Astrocyte of the cerebellum (primary cell): ENCODE results near the gene PNMA8A.

ENCODE experiments used
- DNase-seq: peaks from one replicate; pipeline ENCODE4 v3.0.0-alpha.2; 2011; ENCODE audit warnings: low read depth
- H3K4me3 ChIP-seq: 2 replicates; pipeline ENCODE4 v1.5.1; 2011; ENCODE audit warnings: mild to moderate bottlenecking, low read depth, low read length, moderate library complexity
- in situ Hi-C: cut with HindIII; loops from 2 replicates; pipeline ENCODE4 v1.10.0; 2017; ENCODE audit warnings: low sequenced_read_pairs
- TF ChIP-seq, protein P1 (sequence below): IDR thresholded peaks from 2 replicates; pipeline ENCODE4 v1.5.1; 2012; ENCODE audit warnings: low read length, low read depth, moderate library complexity, mild to moderate bottlenecking; ENCODE audit errors: missing control alignments

Gene PNMA8A, protein sequence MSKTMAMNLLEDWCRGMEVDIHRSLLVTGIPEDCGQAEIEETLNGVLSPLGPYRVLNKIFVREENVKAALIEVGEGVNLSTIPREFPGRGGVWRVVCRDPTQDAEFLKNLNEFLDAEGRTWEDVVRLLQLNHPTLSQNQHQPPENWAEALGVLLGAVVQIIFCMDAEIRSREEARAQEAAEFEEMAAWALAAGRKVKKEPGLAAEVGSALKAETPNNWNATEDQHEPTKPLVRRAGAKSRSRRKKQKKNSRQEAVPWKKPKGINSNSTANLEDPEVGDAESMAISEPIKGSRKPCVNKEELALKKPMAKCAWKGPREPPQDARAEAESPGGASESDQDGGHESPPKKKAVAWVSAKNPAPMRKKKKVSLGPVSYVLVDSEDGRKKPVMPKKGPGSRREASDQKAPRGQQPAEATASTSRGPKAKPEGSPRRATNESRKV

DNA sequence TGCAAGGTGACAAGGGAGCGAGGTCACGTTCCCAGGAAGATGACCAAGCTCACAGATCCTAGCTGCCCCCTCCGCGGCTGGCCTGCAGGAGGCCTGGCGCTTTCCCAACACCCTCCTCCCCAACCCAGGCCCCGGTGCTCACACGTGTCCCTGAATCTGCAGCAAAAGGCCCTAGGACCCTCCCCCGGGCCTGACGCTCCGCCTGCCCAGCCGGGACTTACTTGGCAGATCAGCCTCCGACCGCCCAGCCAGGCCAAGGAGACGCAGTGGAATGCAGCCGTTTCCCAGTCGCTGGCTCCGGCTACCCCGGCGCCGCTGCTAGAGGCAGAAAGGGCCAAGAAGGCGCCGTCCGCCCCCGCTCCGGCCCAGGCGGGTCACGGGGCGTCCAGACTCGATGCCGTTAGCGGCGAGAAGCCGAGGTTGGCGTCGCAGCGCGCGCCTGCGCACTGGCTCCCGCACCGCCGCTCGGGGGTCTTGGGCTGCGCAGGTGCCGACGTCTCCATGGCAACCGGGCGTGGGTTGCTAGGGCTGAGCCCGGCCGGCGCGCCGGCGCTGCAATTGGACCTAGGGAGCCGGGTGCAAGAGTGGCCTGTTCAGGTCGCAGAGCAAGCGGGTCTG, at the start of gene PNMA8A:
Gene PNMA8A (minus strand): TSS at position 448 of the 618 bp plus-strand sequence. CDS start 528 bp downstream, outside the sequence.
- TF ChIP-seq, protein P1, sequence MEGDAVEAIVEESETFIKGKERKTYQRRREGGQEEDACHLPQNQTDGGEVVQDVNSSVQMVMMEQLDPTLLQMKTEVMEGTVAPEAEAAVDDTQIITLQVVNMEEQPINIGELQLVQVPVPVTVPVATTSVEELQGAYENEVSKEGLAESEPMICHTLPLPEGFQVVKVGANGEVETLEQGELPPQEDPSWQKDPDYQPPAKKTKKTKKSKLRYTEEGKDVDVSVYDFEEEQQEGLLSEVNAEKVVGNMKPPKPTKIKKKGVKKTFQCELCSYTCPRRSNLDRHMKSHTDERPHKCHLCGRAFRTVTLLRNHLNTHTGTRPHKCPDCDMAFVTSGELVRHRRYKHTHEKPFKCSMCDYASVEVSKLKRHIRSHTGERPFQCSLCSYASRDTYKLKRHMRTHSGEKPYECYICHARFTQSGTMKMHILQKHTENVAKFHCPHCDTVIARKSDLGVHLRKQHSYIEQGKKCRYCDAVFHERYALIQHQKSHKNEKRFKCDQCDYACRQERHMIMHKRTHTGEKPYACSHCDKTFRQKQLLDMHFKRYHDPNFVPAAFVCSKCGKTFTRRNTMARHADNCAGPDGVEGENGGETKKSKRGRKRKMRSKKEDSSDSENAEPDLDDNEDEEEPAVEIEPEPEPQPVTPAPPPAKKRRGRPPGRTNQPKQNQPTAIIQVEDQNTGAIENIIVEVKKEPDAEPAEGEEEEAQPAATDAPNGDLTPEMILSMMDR: no peak
- H3K4me3 ChIP-seq: peak within 1 kb of the TSS; percentile 43
- in situ Hi-C loops: no loop called here
- DNase-seq: no peak

GRCh38 chr19:46520616-46521015, 49.3 kb upstream of the PNMA8A start:
- DNase-seq: no peak
- TF ChIP-seq, protein P1: no peak
- H3K4me3 ChIP-seq: no peak overlapping the region
- in situ Hi-C loops: no loop called here

GRCh38 chr19:46517471-46517870, 46.1 kb upstream of the PNMA8A start:
- no peak for DNase-seq
- in situ Hi-C loops: no loop called here
- TF ChIP-seq, protein P1: no peak
- H3K4me3 ChIP-seq: no peak overlapping the region

DNA sequence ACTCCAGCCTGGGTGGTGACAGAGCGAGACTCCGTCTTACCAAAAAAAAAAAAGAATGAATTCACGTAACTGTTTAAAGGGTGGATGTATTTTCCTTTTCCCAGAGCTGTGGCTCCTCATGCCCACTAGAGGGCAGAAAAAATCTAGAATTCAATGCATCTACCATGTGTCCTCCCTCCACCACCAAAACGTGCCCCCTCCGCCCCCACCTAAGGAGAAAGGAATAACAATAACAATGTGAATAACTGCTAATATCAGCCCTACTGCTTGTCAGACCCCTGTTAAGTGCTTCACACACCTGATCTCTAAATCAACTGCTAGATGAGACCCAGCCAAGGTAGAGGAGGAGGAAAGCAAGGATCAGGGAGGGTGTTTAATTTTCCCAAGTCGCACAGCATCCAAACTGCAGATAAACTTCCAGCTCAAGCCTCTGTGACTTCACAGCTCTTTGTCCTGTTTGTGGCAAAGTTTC, 44.6 kb upstream of the PNMA8A start:
- TF ChIP-seq, protein P1: peak; percentile 71

DNA sequence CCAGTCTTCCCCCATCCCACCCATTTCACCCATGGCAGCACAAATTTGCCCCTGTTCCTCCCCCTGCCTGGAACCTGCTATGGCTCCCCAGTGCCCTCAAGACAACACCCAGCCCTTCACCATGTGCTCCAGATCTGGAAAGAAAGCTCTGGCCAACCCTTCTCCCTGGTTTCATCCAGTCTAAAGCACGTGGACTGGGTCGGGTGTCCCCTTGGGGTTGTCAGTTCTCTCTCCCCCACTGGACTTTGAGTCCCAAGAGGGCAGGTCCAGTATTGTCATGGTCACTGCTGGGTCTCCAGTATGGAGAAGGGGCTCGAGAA, 43.9 kb upstream of the PNMA8A start:
- DNase-seq: no peak
- in situ Hi-C loops: no loop called here
- TF ChIP-seq, protein P1: no peak
- H3K4me3 ChIP-seq: no peak overlapping the region

More for the DNA sequence above, 44.6 kb upstream of the PNMA8A start:
- H3K4me3 ChIP-seq: no peak overlapping the region
- no peak for DNase-seq
- in situ Hi-C loops: no loop called here

- in situ Hi-C loops: no loop called here
- DNase-seq: no peak
- H3K4me3 ChIP-seq: no peak overlapping the region
- TF ChIP-seq, protein P1: no peak
Measured at GRCh38 chr19:46514589-46515289, 43.4 kb upstream of the PNMA8A start.
